HAP-1 (cell line): ENCODE results near the gene TANK.
"Not testable (repeated sequence)": the region's sequence is repeated elsewhere in the genome, so short reads cannot be mapped to it uniquely, and the experiment has no call there.

ENCODE experiments used
- DNase-seq, 2 experiments: peaks; one replicate each; pipeline ENCODE4 v3.0.0-alpha.2; 2016 to 2020; ENCODE audit warnings: low spot score in 2 of 2
- H3K27me3 ChIP-seq: fragments of 250-450 bp; sonication (Bioruptor Pico); 2 replicates; pipeline ENCODE4 v1.5.1; 2020; ENCODE audit warnings: low read depth, mild to moderate bottlenecking, moderate library complexity
- H3K36me3 ChIP-seq: fragments of 250-450 bp; sonication (Bioruptor Pico); replicated peaks from 2 replicates; pipeline ENCODE4 v1.5.1; 2020; ENCODE audit warnings: mild to moderate bottlenecking
- H3K4me1 ChIP-seq: fragments of 250-450 bp; sonication (Bioruptor Pico); 2 replicates; pipeline ENCODE4 v1.5.1; 2020; ENCODE audit warnings: mild to moderate bottlenecking
- H3K4me3 ChIP-seq: fragments of 250-450 bp; sonication (Bioruptor Pico); 2 replicates; pipeline ENCODE4 v1.5.1; 2020; ENCODE audit warnings: mild to moderate bottlenecking, moderate library complexity
- H3K9me3 ChIP-seq: fragments of 250-450 bp; sonication (Bioruptor Pico); 2 replicates; pipeline ENCODE4 v1.5.1; 2020; ENCODE audit warnings: mild to moderate bottlenecking, moderate library complexity
- in situ Hi-C: fragments of 300-500 bp; cut with MboI; formaldehyde crosslinking; loops from 3 replicates; pipeline ENCODE4 v1.14.3; 2020; ENCODE audit warnings: low sequenced_read_pairs, inconsistent platforms, mixed read lengths

TANK gene

DNA sequence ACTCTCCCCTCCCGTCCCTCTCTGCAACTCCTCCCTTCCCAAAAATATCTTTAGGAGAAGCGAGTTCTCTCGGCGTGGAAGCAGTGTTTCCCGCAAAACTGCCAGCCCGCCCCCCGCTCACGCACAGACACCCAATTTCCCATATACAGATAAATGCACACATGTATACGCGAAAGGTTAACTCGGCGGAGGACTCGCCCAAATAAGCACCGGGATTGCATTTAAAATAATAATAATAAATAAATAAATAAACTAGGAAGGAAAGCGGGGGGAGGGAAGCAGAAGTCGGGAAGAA lies 78.0 kb downstream of the TANK start:
- no peaks in the 10 kb centered on the region for H3K27me3 ChIP-seq
- no peak for DNase-seq
- no peaks in the 10 kb centered on the region for H3K4me1 ChIP-seq
- H3K4me3 ChIP-seq: no peak overlapping the region
- H3K9me3 ChIP-seq: no peaks in the 10 kb centered on the region
- H3K36me3 ChIP-seq: no peaks in the 10 kb centered on the region
- in situ Hi-C loops: no loop called here

DNA sequence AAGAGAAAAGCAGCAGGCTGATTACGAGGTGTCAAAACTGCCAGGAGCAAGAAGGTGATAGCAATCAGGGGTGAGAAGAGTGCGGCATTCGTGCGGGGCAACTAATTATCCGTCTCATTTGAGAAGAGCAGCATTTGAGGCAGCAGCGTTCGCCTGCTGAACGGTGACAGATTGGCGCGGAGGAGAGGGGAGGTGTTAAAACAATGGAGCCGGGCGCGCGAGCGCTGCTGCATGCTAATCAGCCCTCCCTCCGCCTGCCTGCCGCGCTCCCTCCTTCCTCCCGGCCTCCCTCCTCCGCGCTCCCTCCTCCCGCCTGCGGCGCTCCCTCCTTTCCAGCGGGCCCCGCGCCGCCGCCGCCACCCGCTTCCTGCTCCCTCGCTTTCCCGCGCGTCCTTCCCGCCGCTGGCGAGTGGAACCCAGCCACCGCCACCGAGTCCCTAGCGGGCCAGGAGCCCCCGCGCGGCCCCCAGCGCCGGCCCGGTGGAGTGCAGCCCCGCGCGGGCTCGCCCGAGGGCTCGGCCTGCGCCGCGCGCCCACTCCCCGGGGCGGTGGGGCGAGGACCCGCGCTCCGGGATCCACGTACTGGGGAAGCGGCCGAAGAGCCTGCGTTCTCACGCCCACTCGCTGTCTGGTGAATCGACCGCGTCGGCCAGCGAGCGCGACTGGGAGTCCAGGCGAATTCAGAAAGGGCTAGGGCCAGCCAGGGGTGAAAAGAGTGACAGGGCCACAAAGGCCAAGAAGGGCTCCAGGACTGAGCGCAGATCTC lies 78.5 kb downstream of the TANK start:
- DNase-seq: no peak
- in situ Hi-C loops: no loop called here
- Histone ChIP-seq H3K36me3 (no peaks in the 10 kb centered on the region), H3K4me1 (no peaks in the 10 kb centered on the region), H3K27me3 (no peaks in the 10 kb centered on the region), H3K4me3 (no peak overlapping the region), H3K9me3 (no peaks in the 10 kb centered on the region)

DNA sequence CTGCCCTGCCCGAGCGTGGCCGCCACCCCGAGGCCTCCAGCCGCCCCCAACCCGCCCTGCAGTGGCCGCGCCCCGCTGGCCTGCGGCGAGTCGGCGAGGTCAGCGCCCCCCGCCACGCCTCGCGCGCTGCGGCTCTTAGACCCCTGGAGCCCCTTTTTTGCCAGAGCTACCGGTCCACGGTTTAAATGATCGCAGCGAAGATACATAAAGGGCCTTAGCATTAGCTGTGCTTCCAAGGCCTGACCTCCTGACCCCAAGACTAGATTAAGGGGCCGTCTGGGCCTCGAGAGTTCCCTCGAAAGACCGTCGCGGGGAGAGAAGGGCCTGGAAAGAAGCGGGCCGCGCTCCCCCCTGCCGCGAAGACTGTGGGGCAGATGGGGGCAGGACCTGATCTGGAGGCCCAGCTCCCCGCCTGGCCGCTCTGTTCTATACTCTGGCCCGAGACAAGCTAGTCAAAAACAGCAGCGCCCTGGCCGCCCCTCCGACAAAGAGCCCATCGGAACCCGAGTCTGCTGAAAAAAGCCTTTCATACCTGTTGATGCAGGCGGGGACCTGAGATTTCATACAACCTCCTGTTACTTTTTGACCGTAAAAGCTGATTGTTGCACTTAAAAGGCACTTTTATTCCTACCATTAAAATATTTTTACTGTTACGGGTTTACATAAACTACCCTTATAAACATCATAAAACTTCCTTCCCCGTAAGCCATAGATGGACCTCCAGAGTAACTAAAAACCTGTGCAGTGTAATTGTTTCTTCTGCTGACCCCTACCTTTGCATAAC lies 79.3 kb downstream of the TANK start:
- Histone ChIP-seq H3K9me3 (no peaks in the 10 kb centered on the region), H3K27me3 (no peaks in the 10 kb centered on the region), H3K4me3 (no peak overlapping the region), H3K4me1 (no peaks in the 10 kb centered on the region), H3K36me3 (no peaks in the 10 kb centered on the region)
- DNase-seq: no peak
- in situ Hi-C loops: no loop called here

DNA sequence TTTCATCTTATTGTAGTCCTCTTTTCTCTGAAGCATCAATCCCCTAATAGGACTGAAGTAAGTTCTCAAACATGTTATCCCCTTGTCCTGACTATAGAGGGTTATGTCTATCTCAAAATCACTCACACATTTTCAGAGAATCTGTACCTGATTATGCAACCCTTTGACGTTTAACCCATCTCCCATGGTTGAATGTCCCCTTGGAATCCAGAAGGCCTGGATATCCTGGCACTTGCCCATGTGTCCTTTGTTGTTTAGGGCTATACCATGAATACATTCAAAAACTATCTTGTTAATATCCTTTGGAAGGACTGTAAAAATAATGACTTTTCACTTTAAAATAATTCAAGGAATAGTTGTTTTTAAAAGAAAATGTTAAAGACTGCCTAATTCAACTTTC lies 81.7 kb downstream of the TANK start:
- no peaks in the 10 kb centered on the region for H3K4me1 ChIP-seq
- no peak overlapping the region for H3K4me3 ChIP-seq
- in situ Hi-C loops: no loop called here
- H3K9me3 ChIP-seq: no peaks in the 10 kb centered on the region
- no peaks in the 10 kb centered on the region for H3K27me3 ChIP-seq
- no peak for DNase-seq
- no peaks in the 10 kb centered on the region for H3K36me3 ChIP-seq

DNA sequence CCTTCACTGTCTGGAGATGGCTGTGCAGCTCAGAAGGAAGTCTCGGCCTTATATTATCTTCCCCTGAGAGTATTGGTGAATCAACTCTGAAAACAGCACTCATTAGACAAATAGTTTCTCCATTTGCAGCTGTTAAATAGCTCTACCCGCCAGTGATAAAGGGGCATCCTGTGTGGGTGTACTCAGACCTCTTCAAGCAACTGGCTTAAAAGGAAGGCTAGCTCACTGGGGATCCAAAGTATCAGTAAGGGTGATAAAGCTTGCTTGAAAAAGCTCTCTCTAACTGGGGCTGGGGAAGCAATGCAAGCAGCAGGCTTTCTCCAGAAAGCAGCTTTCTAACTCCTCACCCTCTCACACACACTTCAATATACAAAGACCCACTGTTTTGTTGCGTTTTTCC lies 83.1 kb downstream of the TANK start:
- H3K36me3 ChIP-seq: no peaks in the 10 kb centered on the region
- in situ Hi-C loops: no loop called here
- no peaks in the 10 kb centered on the region for H3K4me1 ChIP-seq
- no peaks in the 10 kb centered on the region for H3K27me3 ChIP-seq
- no peak overlapping the region for H3K4me3 ChIP-seq
- H3K9me3 ChIP-seq: no peaks in the 10 kb centered on the region
- DNase-seq: no peak

DNA sequence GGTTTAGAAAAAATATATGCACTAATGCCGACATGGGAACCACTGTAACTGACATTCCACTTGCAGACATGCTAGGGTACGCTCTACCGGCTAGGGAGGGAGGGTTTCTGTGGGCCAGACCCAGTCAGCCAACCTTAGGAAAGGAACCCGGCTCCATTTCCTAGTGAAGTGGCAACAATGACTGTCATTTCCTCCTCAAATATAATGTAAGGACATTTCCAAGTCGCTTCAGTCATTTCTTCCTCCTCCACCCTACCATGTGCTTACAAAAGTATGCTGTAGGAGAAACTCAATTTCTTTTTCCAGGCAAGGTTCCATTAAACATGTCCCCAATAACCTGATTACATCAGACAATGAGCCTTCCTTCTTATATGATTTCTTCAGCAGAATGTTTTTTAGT lies 83.7 kb downstream of the TANK start:
- H3K36me3 ChIP-seq: no peaks in the 10 kb centered on the region
- H3K4me1 ChIP-seq: no peaks in the 10 kb centered on the region
- in situ Hi-C loops: no loop called here
- no peaks in the 10 kb centered on the region for H3K27me3 ChIP-seq
- DNase-seq: no peak
- H3K9me3 ChIP-seq: no peaks in the 10 kb centered on the region
- no peak overlapping the region for H3K4me3 ChIP-seq

DNA sequence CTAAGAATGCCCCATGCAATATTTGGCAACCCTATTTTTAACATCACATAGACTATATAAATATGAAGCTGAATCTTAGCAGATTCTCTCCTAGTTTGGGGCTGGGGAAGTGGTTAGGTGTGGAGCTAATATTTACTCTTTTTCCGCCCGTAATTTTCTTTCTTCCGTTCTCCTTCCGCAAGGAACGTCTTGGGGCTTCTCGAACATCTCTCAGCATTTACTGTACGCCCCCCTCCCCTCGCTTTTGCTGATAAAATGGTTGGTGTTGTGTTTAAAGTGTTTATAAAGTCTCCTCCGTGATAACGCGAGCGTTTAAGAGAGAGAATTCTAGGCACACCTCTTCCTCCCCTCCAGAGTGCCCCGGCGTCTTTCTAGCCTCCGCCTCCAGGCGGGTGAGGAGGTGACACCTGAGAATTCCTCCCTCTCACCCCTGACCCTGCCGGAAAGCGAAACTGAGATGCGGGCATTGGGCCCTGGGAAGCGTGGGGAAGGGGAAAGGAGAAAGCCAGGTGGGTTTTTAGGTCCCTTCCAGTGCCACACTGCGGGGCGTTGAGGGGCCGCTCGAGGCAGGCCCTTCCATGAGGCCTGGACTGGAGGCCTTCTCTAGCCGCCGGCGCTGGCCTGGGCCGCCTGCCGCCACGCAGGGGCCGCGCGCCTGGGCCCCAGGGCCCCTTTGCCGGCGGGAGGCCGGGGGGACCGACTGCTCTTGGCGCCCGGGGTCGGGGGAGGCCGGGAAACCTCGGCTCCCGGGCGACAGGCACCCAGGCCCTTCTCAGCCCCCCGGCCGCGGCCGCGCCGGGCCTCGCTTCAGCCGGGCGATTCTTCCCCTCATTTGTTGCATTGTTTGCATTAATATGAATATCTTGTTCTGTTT lies 84.4 kb downstream of the TANK start:
- H3K27me3 ChIP-seq, H3K9me3 ChIP-seq, DNase-seq, H3K4me1 ChIP-seq, in situ Hi-C loops, H3K4me3 ChIP-seq, H3K36me3 ChIP-seq: not testable (repeated sequence)

DNA sequence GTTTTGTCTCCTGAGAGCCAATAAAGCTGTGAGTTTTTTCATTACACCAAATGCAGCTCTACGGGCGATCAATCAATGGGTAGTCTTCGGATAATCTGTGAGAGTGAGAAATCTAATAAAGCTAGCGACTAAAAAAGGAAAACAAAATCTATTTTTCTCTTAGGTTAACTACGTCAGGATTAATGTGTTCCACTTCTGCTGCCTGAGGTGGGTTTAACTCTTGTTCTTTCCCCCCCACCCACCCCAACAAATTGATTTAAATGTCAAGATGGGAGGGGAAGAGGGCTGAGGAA lies 85.0 kb downstream of the TANK start:
- DNase-seq: no peak
- H3K36me3 ChIP-seq: no peaks in the 10 kb centered on the region
- in situ Hi-C loops: no loop called here
- no peaks in the 10 kb centered on the region for H3K4me1 ChIP-seq
- H3K27me3 ChIP-seq: no peaks in the 10 kb centered on the region
- H3K9me3 ChIP-seq: no peaks in the 10 kb centered on the region
- no peak overlapping the region for H3K4me3 ChIP-seq

DNA sequence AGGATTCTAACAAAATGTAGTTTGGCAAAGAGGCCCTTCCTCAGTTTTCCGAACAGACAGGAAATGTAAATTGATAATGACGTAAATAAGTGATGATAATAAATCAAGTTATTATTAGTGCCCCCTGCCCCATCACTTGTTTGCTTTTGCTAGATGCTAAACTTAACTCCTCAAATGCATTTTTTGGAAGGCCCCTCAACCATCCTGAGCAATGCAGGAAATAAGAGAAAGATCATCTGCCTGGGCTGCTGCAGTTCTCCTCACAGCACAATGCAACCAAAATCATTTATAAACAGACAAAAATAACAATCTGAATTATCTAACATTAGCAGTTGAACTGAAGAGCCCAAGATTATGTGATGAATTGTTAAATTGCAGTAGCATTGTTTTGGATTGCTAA lies 85.4 kb downstream of the TANK start:
- H3K4me3 ChIP-seq: no peak overlapping the region
- in situ Hi-C loops: no loop called here
- no peaks in the 10 kb centered on the region for H3K4me1 ChIP-seq
- H3K36me3 ChIP-seq: no peaks in the 10 kb centered on the region
- no peaks in the 10 kb centered on the region for H3K9me3 ChIP-seq
- DNase-seq: no peak
- H3K27me3 ChIP-seq: no peaks in the 10 kb centered on the region

DNA sequence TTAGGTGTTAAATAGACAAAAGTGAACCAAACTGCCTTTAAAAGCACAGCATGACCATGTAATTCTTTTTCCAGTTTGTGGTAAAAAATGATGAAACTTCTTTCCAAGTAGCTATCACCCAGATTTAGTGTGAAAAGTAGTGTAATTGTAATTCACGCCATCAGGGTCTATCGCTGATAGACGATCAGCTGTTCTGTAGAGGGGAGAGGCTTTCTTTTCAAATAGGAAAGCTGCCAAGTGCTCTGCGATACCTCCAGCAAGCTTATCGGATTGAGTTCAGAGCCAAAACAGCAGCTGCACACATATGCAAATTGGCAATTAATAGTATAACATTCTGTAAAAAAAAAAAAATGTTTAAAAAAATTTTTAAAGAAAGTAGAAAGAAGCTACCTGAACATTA lies 86.1 kb downstream of the TANK start:
- in situ Hi-C loops: no loop called here
- Histone ChIP-seq H3K4me3 (no peak overlapping the region), H3K36me3 (no peaks in the 10 kb centered on the region), H3K4me1 (no peaks in the 10 kb centered on the region), H3K9me3 (no peaks in the 10 kb centered on the region), H3K27me3 (no peaks in the 10 kb centered on the region)
- DNase-seq: no peak

DNA sequence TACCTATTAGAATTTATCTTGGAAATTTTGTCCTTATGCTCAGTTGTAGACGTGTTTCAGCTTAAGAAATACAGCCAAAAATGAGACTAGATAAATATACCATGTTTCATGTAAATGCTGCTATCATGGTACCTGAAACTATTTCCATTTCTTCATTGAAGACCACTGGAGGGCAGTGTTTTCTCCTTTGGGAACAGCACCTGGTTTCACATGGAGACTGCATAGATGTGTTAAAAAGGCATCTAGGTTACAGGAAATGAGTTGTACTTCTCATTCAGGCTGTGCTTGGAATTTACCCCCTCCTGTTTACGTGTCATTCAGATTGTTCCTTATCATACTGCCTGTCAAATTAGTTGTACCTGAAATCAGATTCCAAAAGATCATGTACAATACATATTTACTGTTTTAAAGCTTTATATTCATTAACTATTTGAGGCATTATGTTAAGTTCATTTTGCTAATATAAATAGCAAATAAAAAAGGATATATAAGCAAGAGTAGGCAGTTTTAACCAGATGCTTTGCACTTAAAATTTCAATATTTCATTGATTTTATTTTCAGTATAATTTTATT lies 90.7 kb downstream of the TANK start:
- no peaks in the 10 kb centered on the region for H3K9me3 ChIP-seq
- H3K4me3 ChIP-seq: no peak overlapping the region
- no peaks in the 10 kb centered on the region for H3K36me3 ChIP-seq
- no peaks in the 10 kb centered on the region for H3K27me3 ChIP-seq
- no peaks in the 10 kb centered on the region for H3K4me1 ChIP-seq
- peak; percentile 42 to 54 for DNase-seq
- in situ Hi-C loops: no loop called here

DNA sequence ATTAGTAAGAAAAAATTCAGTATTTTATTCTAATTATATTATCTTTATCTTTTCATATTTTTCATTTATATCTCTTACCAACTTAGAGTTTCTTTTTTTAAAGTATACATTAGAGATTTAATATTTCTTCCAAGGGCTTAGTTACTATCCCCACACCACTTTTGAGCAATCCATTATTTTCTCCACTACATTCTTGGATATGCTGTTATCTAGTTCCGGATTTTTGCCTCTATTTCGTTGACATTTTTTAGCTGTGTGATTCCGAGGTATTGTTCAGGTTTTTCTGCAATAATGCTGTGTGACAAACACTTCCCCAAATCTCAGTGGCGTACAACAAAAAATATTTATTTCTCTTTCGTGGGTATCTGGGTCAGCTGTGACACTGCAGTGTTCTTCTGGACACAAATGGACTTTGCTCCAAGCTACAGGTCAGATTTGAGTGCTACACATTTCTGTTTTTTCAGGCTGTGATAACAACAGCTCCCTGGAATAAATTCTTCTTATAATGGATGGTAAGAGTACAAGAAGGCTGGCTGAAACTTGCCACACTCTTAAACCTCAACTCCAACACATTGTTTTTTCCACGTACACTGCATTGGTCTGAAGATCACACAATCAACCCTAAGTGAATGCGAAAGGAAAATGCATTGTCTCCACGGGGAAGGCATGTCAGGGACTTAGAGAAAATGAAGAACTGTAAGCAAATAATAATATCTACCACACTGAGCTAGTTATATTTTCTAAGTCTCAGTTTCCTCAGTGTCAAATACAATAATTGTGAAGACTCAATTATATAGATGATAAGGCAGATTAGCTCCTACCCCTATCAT lies 97.1 kb downstream of the TANK start:
- Histone ChIP-seq H3K27me3 (no peaks in the 10 kb centered on the region), H3K4me3 (no peak overlapping the region), H3K9me3 (no peaks in the 10 kb centered on the region), H3K4me1 (no peaks in the 10 kb centered on the region), H3K36me3 (no peaks in the 10 kb centered on the region)
- in situ Hi-C loops: no loop called here
- DNase-seq: no peak

DNA sequence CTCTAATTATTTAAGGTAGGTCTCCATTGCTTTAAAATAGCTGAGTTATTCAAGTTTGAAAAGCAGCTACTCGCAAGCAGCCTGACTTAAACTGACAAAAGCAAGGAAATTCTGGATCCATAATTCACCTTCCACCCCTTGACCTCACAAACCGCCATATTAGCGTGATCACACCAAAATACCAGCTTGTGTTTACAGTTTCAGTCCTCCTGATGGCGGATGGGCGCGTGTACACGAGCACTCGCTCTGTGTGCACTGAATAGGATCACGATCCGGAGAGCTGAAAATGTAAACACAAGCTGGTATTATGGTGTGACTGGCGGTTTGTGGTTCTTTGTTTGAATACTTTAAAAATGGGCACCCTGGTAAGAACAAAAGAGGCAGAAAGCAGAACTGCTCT lies 105.6 kb downstream of the TANK start:
- no peaks in the 10 kb centered on the region for H3K36me3 ChIP-seq
- in situ Hi-C loops: no loop called here
- peaks cover 3% of the 10 kb centered on the region; the same call in 1 of the 2 replicates for H3K4me1 ChIP-seq
- no peak overlapping the region for H3K4me3 ChIP-seq
- no peak for DNase-seq
- no peaks in the 10 kb centered on the region for H3K27me3 ChIP-seq
- H3K9me3 ChIP-seq: no peaks in the 10 kb centered on the region
